GM19023 (cell line): Measurements from ENCODE around the gene ATRN.
"Not testable (repeated sequence)": the region's sequence is repeated elsewhere in the genome, so short reads cannot be mapped to it uniquely, and the experiment has no call there.

ENCODE experiments used
- ATAC-seq: cut with Tn5 transposase; IDR thresholded peaks from one replicate; pipeline ENCODE4 v1.9.1; 2021; ENCODE audit warnings: mild to moderate bottlenecking, moderate library complexity; ENCODE audit not compliant: unreplicated experiment

The ATRN gene

DNA sequence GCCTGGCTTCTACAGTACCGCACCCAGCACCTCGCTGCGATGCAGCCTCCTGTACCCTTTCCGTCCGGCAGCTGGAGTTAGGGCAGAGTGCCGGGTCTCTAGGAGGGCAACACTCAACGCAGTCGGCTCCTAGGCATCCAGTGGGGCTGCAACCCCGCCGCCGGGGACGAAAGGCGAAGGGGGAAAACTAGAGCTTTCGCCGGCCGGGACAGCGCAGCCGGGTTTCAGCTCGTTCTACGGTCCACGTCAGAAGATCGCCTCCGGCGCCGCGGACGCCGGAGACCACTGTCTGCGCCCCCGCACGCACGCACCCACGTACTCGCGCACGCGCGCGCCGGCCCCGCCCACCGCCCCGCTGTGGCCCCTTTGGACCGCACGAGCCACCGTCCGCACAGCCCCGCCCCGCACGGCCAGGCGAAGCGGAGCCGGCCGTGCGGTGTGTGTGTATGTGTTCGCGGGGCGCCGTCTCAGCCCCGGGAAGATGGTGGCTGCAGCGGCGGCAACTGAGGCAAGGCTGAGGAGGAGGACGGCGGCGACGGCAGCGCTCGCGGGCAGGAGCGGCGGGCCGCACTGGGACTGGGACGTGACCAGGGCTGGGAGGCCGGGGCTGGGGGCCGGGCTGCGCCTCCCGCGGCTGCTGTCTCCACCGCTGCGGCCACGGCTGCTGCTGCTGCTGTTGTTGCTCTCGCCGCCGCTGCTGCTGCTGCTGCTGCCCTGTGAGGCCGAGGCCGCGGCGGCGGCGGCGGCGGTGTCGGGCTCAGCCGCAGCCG, at the start of gene ATRN:
Gene ATRN, plus strand, starts transcription at position 392 of the 770 bp plus-strand sequence. Its CDS starts 90 bp downstream, at position 482.
- peak; percentile 84 for ATAC-seq

DNA sequence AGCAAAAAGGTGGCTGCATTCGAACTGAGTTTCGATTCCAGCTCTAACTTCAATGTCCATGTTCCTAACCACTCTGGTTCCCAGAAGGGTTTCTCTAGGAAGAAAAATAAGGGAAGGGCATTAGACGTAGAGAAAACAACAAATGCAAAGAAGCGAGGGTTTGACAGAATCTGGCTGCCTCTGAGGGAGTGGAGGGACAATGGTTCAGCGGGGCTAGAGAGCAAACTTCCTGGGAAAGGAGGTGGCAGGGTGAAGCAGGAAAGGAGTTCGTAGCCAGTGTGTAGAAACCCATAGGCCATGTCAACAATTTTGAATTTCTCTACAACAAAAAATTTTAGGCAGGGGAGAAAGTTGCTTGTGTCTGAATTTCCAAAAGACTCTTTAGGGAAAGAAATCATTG, 48.8 kb upstream of the ATRN start:
- ATAC-seq = no peak

GRCh38 chr20:3423126-3423525, 47.7 kb upstream of the ATRN start:
- no peak for ATAC-seq

DNA sequence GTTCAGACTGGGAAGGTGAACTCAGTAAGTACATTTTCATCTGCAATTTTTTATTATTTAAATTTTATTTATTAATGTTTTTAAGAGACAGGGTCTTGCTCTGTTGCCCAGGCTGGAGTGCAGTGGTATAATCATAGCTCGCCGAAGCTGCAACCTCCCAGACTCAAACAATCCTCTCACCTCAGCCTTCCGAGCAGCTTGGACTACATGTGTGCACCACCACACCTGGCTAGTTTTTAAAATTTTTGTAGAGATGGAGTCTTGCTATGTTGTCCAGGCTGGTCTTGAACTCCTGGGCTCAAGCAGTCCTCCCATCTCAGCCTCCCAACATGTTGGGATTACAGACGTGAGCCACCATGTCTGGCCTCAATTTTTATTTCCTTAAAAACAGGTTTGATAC, 44.1 kb upstream of the ATRN start:
- ATAC-seq = not testable (repeated sequence)

- peak; percentile 85 for ATAC-seq
These were observed 40.3 kb upstream of the ATRN start for GRCh38 chr20:3430376-3431069.

GRCh38 chr20:3431109-3431508, 39.7 kb upstream of the ATRN start:
- ATAC-seq = no peak

DNA sequence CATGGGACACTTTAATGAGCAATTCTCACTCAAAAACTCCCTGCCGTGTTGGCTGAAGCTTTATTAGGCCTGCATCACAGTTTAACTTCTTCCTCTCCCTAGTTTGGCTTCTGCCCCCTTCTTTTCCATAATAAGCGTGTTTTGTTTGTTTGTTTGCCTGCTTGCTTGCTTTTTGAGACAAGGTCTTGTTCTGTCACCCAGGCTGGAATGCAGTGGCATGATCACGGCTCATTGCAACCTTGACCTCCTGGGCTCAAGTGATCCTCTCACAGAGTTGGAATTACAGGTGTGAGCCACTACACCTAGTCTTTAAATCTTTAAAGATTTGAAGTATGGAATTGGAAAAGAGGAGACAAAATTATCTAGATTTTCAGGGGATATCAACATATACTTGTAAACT, 38.0 kb upstream of the ATRN start:
- no peak for ATAC-seq

- ATAC-seq = no peak
These were observed 37.1 kb upstream of the ATRN start for GRCh38 chr20:3433744-3434143.

- no peak for ATAC-seq
These were observed 36.6 kb upstream of the ATRN start for GRCh38 chr20:3434232-3434631.

DNA sequence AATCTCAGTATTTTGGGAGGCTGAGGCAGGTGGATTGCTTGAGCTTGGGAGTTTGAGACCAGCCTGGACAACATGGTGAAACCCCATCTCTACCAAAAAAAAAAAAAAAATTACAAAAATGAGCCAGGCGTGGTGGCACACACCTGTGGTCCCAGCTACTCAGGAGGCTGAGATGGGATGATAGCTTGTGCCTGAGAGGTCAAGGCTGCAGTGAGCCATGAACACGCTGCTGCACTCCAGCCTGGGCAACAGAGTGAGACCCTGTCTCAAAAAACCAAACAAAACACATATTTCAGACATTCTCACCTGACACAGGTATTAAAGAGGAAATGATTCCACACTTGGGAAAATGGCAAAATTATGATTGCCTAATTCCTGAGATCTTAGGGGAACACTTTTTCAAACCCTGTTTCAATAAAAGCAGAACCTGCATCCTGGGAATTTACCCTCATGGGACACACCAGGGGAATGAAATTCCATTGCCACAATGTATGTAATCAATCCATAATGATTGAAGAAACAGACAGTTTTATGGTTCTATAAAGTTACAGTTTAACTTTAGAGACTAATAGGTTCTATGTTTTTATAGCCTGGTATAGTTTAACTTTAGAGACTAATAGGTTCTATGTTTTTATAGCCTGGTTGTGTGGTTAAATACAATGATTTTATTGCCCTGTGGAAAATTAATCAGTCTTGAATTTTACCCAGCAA, 33.8 kb upstream of the ATRN start:
- ATAC-seq = no peak

GRCh38 chr20:3446779-3447178, 24.0 kb upstream of the ATRN start:
- ATAC-seq = no peak

- no peak for ATAC-seq
These were observed 23.5 kb upstream of the ATRN start for GRCh38 chr20:3447321-3447720.

- no peak for ATAC-seq
These were observed 21.5 kb upstream of the ATRN start for GRCh38 chr20:3449319-3449718.

- no peak for ATAC-seq
These were observed 18.7 kb upstream of the ATRN start for GRCh38 chr20:3452136-3452535.

GRCh38 chr20:3452690-3453089, 18.1 kb upstream of the ATRN start:
- no peak for ATAC-seq

DNA sequence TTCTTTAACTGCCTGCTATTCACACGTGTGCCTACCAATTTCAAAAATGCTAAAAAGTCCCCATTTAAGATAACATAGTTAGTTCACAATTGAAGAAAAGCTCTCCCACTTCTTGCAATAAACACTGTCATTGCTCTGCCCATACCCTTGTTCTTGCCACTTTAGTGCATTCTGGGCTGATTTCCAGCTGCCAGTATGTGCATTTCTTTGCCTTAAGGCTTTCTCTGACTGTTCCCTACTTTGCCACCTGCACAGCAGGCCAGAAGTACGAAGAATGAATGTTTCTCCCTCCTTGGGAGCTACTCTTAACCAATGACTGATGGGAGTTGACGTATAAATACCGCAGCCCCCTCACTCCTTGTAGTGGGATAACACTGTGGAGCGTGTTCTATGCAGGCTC, 16.0 kb upstream of the ATRN start:
- no peak for ATAC-seq

GRCh38 chr20:3456648-3457047, 14.2 kb upstream of the ATRN start:
- no peak for ATAC-seq

GRCh38 chr20:3459881-3460307, 10.9 kb upstream of the ATRN start:
- no peak for ATAC-seq

- no peak for ATAC-seq
These were observed 9.5 kb upstream of the ATRN start for GRCh38 chr20:3461211-3461771.

- no peak for ATAC-seq
These were observed 8.7 kb upstream of the ATRN start for GRCh38 chr20:3461911-3462677.

DNA sequence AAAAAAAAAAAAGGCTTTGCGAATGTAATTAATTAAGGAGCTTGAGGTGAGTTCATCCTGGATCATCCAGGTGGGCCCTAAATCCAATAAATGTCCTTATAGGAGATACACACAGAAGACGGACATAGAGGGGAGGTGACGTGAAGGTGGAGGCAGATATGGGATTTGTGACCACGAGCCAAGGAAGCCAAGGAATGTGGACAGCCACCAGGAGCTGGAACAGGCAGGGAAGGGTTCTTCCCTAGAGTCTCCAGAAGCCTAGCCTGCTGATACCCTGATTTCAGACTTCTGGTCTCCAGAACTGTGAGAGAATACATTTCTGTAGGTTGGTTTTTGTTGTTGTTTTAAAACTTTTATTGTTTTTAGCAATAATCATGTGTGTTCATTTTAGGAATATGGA, 6.7 kb upstream of the ATRN start:
- no peak for ATAC-seq
